NT2/D1 (cell line): ENCODE measurements around the gene HNRNPU.

Source experiments
- SUZ12 ChIP-seq: IDR thresholded peaks from 2 replicates; pipeline ENCODE4 v1.6.1; 2011; ENCODE audit not compliant: insufficient read length, insufficient read depth; ENCODE audit errors: extremely low read depth
- YY1 ChIP-seq: IDR thresholded peaks from 2 replicates; pipeline ENCODE4 v1.6.1; 2011; ENCODE audit not compliant: insufficient read length, insufficient read depth
- ZNF274 ChIP-seq: IDR thresholded peaks from 2 replicates; pipeline ENCODE4 v1.6.1; 2011; ENCODE audit warnings: mild to moderate bottlenecking, low read depth, low read length

DNA sequence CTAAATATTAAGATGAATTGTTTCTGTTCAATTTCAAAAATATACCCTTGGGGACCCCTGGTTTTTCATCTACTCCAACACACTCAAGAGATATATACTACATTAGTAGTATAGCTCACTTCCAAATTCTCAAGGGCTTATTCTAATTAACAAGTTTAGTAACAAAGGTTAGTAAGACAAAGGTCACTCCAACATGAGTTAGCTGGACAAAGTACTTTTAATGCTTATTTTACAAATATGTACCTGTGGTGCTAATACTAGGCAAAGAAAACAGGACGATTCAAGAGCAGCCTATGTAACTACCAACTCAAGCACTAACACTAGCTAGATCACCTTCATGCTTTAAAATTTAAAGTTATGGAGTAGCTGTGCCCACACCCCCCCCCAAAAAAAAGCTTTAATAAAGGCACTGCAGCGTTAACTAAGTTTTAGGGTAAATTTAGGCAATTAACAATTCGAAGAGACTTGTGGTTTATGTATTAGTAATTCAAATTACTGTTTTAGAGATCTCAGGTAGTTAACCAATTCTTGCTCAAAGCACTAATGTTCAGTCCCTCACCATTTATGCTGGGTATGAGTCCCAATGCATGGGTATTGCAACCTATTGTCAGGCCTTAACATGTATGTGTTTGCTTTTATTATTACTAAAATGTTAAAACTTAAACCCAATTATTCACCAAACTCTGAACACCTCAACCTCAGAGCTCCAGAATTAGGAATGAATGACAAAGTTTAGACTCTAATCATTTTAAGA, 14.1 kb downstream of the HNRNPU start:
- TF ChIP-seq YY1 (no peak), ZNF274 (no peak), SUZ12 (no peak)
